GM21825 (cell line): Measurements from ENCODE around the gene ADI1.
"Not testable (repeated sequence)": the region's sequence is repeated elsewhere in the genome, so short reads cannot be mapped to it uniquely, and the experiment has no call there.

Source experiments
- ATAC-seq: cut with Tn5 transposase; IDR thresholded peaks from one replicate; pipeline ENCODE4 v1.9.1; 2021; ENCODE audit warnings: mild to moderate bottlenecking, moderate library complexity; ENCODE audit not compliant: unreplicated experiment

ADI1 gene

GRCh38 chr2:3494984-3495666, 24.2 kb downstream of the ADI1 start:
- no peak for ATAC-seq

DNA sequence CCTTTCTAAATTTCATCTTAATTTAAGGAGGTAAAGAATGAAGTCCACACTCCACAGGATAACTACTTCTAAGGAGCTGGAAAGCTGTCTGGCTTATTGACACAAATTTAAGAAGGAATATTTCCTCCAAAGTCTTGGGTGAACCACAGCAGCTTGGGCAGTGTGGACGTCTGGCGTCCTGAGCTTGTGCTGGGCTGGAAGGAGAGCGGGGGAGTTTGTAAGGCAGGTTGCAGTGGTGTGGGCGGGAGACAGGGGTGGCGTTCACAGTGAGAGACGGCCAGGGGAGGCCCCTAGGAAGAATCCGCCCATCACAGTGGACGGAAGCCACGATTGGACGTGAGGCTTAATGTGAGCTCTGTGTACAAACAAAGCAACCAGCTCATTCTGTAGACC, 25.7 kb downstream of the ADI1 start:
- no peak for ATAC-seq

DNA sequence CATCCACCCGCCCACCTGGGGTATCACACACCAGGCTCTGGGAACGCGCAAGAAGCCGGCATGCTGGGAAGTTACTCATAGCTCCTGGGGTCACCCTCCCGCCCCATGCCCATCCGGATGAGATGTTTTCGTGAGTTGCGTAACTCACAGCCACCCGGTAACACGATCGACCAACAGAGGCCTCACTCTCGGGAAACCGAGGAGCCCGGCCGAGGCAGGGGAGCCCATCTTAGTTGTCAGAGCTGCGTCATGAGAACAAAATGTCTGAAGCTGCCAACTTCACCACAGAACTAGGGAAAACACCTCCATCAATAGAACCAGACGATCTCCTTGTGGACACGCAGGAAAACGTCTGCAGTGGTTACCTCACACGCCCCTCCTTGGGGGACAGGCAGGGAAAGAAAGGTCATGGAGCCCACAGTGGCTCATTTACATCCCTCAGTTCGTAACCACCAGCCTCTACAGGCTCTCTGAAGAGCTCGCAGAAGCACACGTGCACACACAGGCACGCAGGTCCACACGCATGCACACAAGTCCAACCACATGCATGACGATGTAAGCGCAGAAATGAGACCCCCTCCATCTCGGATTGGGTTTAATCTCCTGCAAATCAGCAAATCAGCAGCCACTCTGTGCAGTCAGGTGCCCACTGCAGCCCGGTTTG, 26.2 kb downstream of the ADI1 start:
- no peak for ATAC-seq

DNA sequence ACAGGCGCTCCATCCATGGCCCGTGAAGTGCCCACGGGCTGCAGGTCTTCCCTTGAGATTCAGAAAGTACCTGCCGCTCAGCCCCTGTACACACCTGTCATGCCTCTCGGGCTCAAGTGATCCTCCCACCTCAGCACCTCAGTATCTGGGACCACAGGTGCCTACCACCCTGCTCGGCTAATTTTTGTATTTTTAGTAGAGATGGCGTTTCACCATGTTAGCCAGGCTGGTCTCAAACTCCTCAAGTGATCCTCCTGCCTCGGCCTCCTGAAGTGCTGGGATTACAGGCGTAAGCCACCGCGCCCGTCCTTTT, 26.9 kb downstream of the ADI1 start:
- not testable (repeated sequence) for ATAC-seq

DNA sequence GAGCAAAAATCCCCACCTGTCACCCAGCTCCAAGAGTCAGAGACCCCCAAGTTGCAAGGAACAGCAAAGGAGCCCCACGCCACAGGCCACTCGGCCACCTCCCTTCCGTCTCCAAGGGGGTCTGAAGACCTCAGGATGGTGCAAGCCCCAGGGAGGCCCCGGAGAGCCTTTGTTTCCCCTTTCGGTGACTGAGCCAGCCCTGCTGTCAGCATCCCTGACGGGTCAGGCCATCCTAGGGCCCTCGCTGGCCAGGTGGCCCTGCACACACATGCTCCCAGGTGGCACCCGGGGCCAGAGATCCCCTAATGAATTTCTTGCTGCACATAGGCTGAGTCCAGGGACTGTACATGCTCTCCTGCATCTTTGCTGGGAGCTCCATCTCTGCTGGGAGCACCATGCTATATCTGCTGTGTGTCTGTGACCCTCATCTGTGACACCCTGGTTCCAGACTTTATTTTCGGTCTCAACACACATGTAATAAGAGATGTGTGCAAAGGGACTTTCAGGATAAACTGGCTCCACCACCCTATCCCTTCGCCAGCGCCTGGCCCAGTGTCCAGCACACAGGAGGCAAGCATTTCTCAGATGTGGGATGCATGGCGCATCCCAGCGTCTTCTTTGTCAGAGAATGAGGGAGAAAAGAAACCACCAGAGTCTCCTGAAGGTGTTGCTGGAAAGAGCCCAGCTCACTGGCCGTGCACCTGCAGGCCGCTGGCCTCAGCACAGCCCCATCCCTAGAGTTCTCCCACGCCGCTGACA, 27.4 kb downstream of the ADI1 start:
- ATAC-seq = no peak

DNA sequence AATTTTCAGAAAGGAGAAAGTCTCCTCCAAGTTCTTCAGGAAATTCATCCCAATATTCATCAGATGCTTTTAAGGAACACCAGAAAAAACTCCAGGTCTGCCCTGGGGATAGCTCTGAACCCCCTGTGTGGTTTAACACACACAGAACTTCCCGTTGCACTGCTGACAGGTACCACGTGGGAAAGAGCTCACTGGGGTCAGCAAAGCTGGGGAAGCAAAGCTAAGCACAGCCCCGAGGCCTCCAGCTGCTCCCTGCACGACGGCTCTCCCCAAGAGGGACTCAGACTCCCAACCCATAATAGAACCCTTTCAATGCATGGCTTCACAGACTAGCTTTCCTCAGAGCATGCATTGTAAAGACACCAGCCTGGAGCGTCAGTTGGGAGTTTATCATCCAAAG, 28.0 kb downstream of the ADI1 start:
- ATAC-seq = no peak

DNA sequence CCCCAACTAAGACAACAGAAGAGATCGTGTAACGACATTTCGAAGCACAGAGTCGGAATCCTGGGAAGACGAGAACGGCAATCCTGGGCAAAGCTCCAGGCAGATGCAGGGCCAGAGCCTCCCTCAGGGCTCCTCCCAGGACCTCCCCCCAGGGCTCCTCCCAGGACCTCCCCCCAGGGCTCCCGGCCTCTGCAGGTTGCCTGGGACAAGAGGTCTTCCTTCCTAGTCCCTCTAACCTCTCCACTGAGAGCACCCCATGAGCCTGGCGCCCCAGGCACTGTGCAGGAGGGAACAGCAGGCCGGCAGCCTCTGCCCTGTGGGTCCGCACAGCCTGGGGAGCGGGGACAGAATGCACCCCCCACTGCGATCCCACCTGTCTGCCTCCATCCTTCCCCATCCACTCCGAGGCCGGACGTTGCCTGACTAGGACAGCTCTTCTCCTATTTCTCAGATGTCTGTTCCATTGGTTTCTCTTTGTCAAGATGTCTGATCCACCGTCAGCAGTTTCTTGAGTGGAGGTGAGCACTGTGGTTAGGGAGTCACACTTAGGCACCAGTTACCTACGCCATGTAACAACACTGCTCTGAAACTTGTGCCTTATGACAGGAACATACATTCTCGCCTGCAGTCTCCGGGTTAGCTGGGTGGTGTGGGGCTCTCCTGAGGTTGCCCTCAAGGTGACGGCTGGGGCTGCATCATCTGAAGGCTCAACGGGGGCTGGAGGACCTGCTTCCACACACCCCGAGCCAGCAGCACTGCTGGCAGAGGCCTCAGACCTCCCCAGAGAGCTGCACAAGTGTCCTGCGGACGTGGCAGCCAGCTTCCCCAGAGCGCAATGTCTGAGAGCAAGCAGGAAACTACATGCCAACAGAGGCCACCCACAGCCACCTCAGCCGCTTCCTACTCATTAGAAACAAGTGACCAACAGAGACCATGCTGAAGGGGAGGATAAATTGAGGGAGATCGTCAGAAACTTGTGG, 28.9 kb downstream of the ADI1 start:
- no peak for ATAC-seq

DNA sequence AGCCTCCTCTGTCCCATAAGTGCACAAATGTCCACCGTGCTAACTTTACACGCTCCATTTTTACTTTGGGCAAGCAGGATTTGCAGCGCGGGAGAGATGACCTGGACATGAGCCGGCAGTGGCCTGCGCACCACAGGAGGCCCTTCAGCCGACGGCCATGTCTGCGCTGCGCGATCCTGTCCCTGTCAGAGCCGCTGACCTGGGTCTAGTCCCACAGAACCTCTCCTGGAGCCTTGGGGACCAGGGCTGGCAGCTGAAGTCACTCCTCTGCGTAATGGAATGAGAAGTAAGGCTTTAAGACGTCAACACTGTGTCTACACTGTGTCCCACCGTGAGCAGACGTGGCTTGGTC, 29.6 kb downstream of the ADI1 start:
- ATAC-seq = no peak

- ATAC-seq = no peak
Observed at GRCh38 chr2:3488855-3489763, 30.2 kb downstream of the ADI1 start.

- no peak for ATAC-seq
Observed at GRCh38 chr2:3488061-3488531, 31.2 kb downstream of the ADI1 start.

DNA sequence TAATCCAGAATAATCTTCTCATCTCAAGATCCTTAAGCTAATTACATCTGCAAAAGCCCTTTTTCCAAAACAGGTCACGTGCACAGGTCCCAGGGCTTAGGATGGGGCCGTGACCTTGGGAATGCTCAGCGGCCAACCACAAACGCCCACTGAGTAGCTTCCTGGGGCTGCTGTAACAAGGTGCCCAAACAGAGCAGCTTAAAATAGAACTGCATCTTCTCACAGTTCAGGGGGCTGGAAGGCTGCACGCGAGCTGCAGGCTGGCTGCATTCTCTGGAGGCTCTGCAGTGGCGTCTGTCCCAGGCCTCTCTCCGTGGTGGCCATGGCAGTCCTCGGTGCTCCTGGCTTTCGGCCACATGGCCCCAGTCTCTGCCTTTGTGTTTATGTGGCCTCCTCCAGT, 31.9 kb downstream of the ADI1 start:
- no peak for ATAC-seq

- ATAC-seq = no peak
Observed at GRCh38 chr2:3487028-3487425, 32.3 kb downstream of the ADI1 start.

DNA sequence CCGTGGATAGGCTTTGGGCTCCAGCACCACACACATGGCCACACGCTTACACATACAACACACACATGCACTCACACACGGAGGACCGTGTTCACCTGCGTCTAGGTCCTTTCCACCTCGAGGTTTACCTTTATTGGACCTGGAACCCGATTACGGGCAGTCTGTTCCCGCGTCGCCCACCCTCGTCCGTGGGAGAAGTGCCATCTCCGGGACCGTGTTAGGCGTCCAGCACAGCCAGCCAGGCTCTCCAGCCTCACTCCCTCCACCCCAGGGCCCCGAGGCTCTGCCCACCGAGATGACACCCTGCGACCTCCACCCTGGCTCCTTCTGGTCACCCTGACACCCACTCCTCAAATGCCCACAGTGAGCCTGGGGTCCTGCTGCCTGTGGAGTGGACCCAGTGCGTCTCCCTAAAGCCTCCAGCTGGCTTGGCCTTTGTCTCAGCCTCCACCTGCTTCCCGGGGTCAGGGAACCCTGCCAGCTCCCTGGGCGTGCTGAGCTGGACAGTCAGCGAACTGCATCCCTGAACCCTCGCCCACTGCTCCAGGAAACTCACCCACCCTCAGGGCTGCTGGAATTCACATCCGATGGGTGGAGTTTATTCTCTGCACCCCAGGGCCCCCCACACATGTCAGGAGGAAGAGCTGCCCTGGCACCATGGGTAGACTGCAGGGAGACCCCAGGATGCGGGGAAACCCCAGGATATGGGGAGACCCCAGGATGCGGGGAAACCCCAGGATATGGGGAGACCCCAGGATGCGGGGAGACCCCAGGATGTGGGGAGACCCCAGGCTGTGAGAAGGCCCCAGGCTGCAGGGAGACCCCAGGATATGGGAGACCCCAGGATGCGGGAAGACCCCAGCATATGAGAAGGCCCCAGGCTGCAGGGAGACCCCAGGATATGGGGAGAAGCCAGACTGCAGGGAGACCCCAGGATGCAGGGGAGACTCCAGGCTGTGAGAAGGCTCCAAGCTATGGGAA, 33.0 kb downstream of the ADI1 start:
- no peak for ATAC-seq

DNA sequence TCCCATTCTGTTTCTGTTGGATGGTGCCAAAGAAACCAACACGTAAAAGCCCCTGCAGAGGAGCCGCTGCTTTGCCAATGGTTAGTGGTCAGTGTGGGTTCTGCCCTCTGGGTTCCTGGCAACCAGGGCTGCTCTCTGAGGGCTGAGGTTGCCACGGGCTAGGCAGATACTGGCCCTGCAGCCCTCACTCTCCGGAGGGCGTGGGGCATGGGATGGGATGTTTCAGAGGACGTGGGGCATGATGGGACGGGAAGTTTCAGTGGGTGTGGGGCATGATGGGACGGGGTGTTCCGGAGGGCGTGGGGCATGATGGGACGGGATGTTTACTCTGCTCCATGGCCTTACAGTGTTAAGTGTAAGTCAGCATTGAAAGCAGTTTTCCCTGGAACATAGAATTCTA, 34.2 kb downstream of the ADI1 start:
- no peak for ATAC-seq

- ATAC-seq = no peak
Observed at GRCh38 chr2:3483986-3484960, 35.1 kb downstream of the ADI1 start.

DNA sequence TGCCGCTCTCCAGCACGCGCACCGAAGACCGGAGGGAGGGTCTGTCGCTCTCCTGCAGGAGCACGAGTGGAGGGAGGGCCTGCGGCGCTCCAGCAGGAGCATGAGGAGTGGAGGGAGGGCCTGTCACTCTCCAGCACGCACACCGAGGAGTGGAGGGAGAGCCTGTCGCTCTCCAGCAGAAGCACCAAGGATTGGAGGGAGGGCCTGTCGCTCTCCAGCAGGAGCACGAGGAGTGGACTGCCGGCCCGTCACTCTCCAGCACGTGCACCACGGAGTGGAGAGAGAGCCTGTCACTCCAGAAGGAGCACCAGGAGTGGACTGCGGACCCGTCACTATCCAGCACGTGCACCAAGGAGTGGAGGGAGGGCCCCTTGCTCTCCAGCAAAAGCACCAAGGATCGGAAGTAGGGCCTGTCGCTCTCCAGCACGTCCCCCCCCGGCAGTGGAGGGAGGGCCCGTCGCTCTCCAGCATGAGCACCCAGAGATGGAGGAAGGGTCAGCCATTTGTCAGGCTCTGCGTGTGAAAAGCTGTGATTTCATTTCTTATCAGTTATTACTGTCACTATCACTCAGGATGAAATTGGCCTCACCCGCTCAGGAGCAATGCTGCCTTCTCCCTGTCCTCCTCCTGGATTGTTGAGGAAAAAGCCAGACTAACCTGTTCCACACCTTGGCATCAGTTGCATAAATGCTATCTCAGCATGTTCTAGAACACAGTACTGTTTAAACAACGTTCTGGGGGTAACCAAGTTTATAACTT, 35.9 kb downstream of the ADI1 start:
- no peak for ATAC-seq

DNA sequence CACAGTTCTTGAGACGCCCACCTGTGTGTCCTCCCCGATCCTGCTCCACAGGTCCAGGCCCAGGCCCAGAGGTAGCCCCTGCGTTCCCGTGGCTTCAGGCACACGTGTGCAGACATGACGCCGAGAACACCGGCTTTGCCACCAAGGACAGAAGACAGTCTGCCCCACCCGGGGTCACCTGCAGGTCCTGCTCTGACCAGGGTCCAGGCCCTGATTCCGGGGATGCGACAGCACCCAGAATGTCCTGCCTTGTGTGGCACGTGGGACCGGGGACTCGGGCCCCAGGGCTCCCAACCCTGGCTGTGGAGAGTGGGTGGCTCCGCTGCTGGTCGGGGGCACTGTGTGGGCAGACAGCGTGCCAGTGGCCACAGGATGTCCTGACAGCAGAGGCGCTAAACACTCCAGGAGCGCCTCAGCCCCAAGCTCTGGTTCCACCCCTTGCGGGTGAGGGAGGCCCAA, 36.9 kb downstream of the ADI1 start:
- no peak for ATAC-seq
